GM12801 (cell line): ENCODE results near the gene ZNF319.

Source experiments
- CTCF ChIP-seq: IDR thresholded peaks from one replicate; pipeline ENCODE4 v1.5.1; 2011; ENCODE audit warnings: control low read depth; ENCODE audit not compliant: insufficient read length; ENCODE audit errors: extremely low read depth

ZNF319 gene

GRCh38 chr16:57962046-57962445 lies 38.4 kb downstream of the ZNF319 start:
- TF ChIP-seq CTCF: no peak

GRCh38 chr16:57961538-57961937 lies 38.9 kb downstream of the ZNF319 start:
- TF ChIP-seq CTCF: no peak

GRCh38 chr16:57960826-57961472 lies 39.5 kb downstream of the ZNF319 start:
- TF ChIP-seq CTCF: no peak

- no peak for TF ChIP-seq CTCF
Measured at GRCh38 chr16:57960310-57960709, 40.2 kb downstream of the ZNF319 start.

GRCh38 chr16:57959804-57960203 lies 40.7 kb downstream of the ZNF319 start:
- no peak for TF ChIP-seq CTCF

GRCh38 chr16:57959121-57959520 lies 41.4 kb downstream of the ZNF319 start:
- no peak for TF ChIP-seq CTCF

GRCh38 chr16:57958544-57958943 lies 41.9 kb downstream of the ZNF319 start:
- no peak for TF ChIP-seq CTCF
